CD14-positive monocyte (primary cell): ENCODE measurements around the gene MAP2K5. TPM values are rescaled to one million over a fixed set of nuclear protein-coding genes. Genes with fewer than 3 reads are reported as not detected.

Experiments used
- DNase-seq, 3 donors: peaks; one replicate each; pipeline ENCODE4 v3.0.0-alpha.2; 2011 to 2022
- H2AFZ ChIP-seq: 2 replicates; pipeline ENCODE4 v1.6.0; 2012; ENCODE audit warnings: mild to moderate bottlenecking, low read depth, low read length, inconsistent platforms; ENCODE audit not compliant: insufficient read depth, poor library complexity, severe bottlenecking
- H3K27ac ChIP-seq, 2 donors: 1 replicate in 1 of 2; 2 replicates in 1 of 2; pipeline ENCODE4 v1.5.1; 2012 to 2013; ENCODE audit warnings: low read length in 2 of 2, control low read depth in 1 of 2, inconsistent platforms in 1 of 2, low read depth in 1 of 2, mild to moderate bottlenecking in 1 of 2
- H3K27me3 ChIP-seq, 2 donors: one replicate each; pipeline versions ENCODE4 v1.6.0 to v1.6.1; 2011 to 2013; ENCODE audit warnings: low read length in 2 of 2; ENCODE audit not compliant: control insufficient read depth in 2 of 2, insufficient read depth in 2 of 2
- H3K36me3 ChIP-seq, 2 donors: replicated peaks in 1 of 2; 1 replicate in 1 of 2; 2 replicates in 1 of 2; pipeline versions ENCODE4 v1.5.1 to v1.6.1; 2012 to 2013; ENCODE audit warnings: low read length in 2 of 2, control low read depth in 1 of 2, inconsistent platforms in 1 of 2, mild to moderate bottlenecking in 1 of 2; ENCODE audit not compliant: insufficient read depth in 2 of 2, control insufficient read depth in 1 of 2
- H3K4me1 ChIP-seq, 2 donors: 1 replicate in 1 of 2; 2 replicates in 1 of 2; pipeline versions ENCODE4 v1.5.1 to v1.6.1; 2012 to 2013; ENCODE audit warnings: low read length in 2 of 2, control low read depth in 1 of 2, inconsistent platforms in 1 of 2, mild to moderate bottlenecking in 1 of 2, moderate library complexity in 1 of 2; ENCODE audit not compliant: insufficient read depth in 2 of 2, control insufficient read depth in 1 of 2
- H3K4me2 ChIP-seq: replicated peaks from 2 replicates; pipeline ENCODE3; 2012; ENCODE audit warnings: low read length, moderate library complexity, mild to moderate bottlenecking; ENCODE audit not compliant: poor library complexity, severe bottlenecking; ENCODE audit errors: extremely low read depth
- H3K4me3 ChIP-seq, 3 experiments: fragments of 200-600 bp in 1 of 3; sonication (generic) in 1 of 3; replicated peaks in 1 of 3; 1 replicate in 2 of 3; 2 replicates in 1 of 3; pipeline ENCODE4 v1.5.1; 2011 to 2013; ENCODE audit warnings: low read length in 3 of 3, mild to moderate bottlenecking in 3 of 3, control low read depth in 2 of 3, low read depth in 2 of 3, inconsistent platforms in 1 of 3, moderate library complexity in 1 of 3
- H3K79me2 ChIP-seq: 2 replicates; pipeline ENCODE4 v1.6.0; 2012; ENCODE audit warnings: mild to moderate bottlenecking, control low read depth, inconsistent platforms, low read length, moderate library complexity; ENCODE audit not compliant: insufficient read depth
- H3K9ac ChIP-seq: 2 replicates; pipeline ENCODE4 v1.6.0; 2017; ENCODE audit warnings: low read length, mild to moderate bottlenecking; ENCODE audit not compliant: insufficient read depth, poor library complexity, severe bottlenecking
- H3K9me3 ChIP-seq, 2 donors: replicated peaks in 1 of 2; 1 replicate in 1 of 2; 2 replicates in 1 of 2; pipeline versions ENCODE4 v1.5.1 to v1.6.1; 2012 to 2013; ENCODE audit warnings: low read length in 2 of 2, control low read depth in 1 of 2; ENCODE audit not compliant: control insufficient read depth in 1 of 2, insufficient read depth in 1 of 2
- H4K20me1 ChIP-seq: 2 replicates; pipeline ENCODE4 v1.6.0; 2012; ENCODE audit warnings: mild to moderate bottlenecking, low read length, control low read depth, moderate library complexity; ENCODE audit not compliant: insufficient read depth
- H3K27ac Mint-ChIP-seq, 7 donors: one replicate each; pipeline ENCODE4 v1.8.0; 2020; ENCODE audit warnings: mild to moderate bottlenecking in 7 of 7, mixed read lengths in 7 of 7, moderate library complexity in 6 of 7, inconsistent platforms in 2 of 7
- H3K27me3 Mint-ChIP-seq, 3 donors: one replicate each; pipeline ENCODE4 v1.8.0; 2021 to 2022; ENCODE audit warnings: low read depth in 3 of 3, mild to moderate bottlenecking in 3 of 3, mixed read lengths in 3 of 3, moderate library complexity in 3 of 3, inconsistent platforms in 1 of 3
- H3K36me3 Mint-ChIP-seq, 2 donors: one replicate each; pipeline ENCODE4 v1.8.0; 2020; ENCODE audit warnings: mixed read lengths in 2 of 2, inconsistent platforms in 1 of 2, mild to moderate bottlenecking in 1 of 2
- H3K4me1 Mint-ChIP-seq: one replicate; pipeline ENCODE4 v1.8.0; 2020; ENCODE audit warnings: mild to moderate bottlenecking, mixed read lengths
- H3K4me3 Mint-ChIP-seq, 2 donors: one replicate each; pipeline ENCODE4 v1.8.0; 2020; ENCODE audit warnings: mild to moderate bottlenecking in 2 of 2, mixed read lengths in 2 of 2, moderate library complexity in 1 of 2
- H3K9me3 Mint-ChIP-seq, 7 donors: one replicate each; pipeline ENCODE4 v1.8.0; 2020 to 2022; ENCODE audit warnings: mixed read lengths in 7 of 7, mild to moderate bottlenecking in 6 of 7, moderate library complexity in 6 of 7, inconsistent platforms in 2 of 7
- CTCF ChIP-seq: fragments of 200-600 bp; IDR thresholded peaks from one replicate; pipeline ENCODE4 v1.8.0; 2022; ENCODE audit warnings: antibody characterized with exemption, mild to moderate bottlenecking
- WGBS: methylation state at CpG from one replicate; pipeline ENCODE4 v1.1.5; 2013; ENCODE audit warnings: missing lambda C conversion rate; ENCODE audit not compliant: insufficient coverage; 5-methylcytosine and 5-hydroxymethylcytosine counted together
- intact Hi-C, 2 donors: fragments of 100-400 bp; cut with micrococcal nuclease; formaldehyde crosslinking; loops; one replicate each; pipeline versions ENCODE4 v1.15.0 to v1.15.1; 2023
- polyA plus RNA-seq, 3 donors: library from polyadenylated mRNA; depleted of rRNA in 1 of 3; unstranded in 2 of 3; stranded (reverse) in 1 of 3; fragments of 300-500 nt in 2 of 3; fragments of >200 nt in 1 of 3; fragmentation: Illumina TruSeq in 2 of 3; gene quantifications; 1 replicate in 2 of 3; 2 replicates in 1 of 3; pipeline ENCODE4 v1.2.3, GENCODE V29; 2012 to 2021

Gene MAP2K5
- polyA plus RNA-seq, 3 donors = 10.2 to 11.3 (median 10.6) TPM

GRCh38 chr15:67563092-67563491 lies 20.6 kb downstream of the MAP2K5 start:
- no peak overlapping the region for H3K4me2 ChIP-seq
- no peak for DNase-seq
- no peaks in the 10 kb centered on the region for H3K79me2 ChIP-seq

GRCh38 chr15:67564021-67564967 lies 21.8 kb downstream of the MAP2K5 start:
- Mint-ChIP-seq H3K9me3 (peaks cover 0 to 1% (median 0%) of the 10 kb centered on the region in 7 donors), H3K4me3 (no peak overlapping the region), H3K27ac (no peak overlapping the region), H3K4me1 (peaks cover 3% of the 10 kb centered on the region), H3K27me3 (no peaks in the 10 kb centered on the region), H3K36me3 (peaks cover 44 to 64% of the 10 kb centered on the region in 2 donors)
- Histone ChIP-seq H3K9me3 (no peaks in the 10 kb centered on the region), H3K79me2 (no peaks in the 10 kb centered on the region), H3K4me2 (no peak overlapping the region), H3K4me3 (no peak overlapping the region), H3K9ac (no peak overlapping the region), H3K27ac (no peak overlapping the region), H3K4me1 (no peaks in the 10 kb centered on the region), H2AFZ (no peak overlapping the region), H3K36me3 (peaks cover 21 to 53% of the 10 kb centered on the region in 2 donors), H4K20me1 (no peaks in the 10 kb centered on the region), H3K27me3 (no peaks in the 10 kb centered on the region)
- no CpG with 5 or more reads among the region's 2 CpGs for WGBS
- no peak for DNase-seq
- intact Hi-C loops = no loop called here
- no peak for TF ChIP-seq CTCF

More at GRCh38 chr15:67563092-67563491, 20.6 kb downstream of the MAP2K5 start:
- H3K4me3 Mint-ChIP-seq = no peak overlapping the region
- no peaks in the 10 kb centered on the region for H3K27me3 Mint-ChIP-seq
- H3K4me1 Mint-ChIP-seq = peaks cover 3% of the 10 kb centered on the region
- no peak overlapping the region for H3K27ac Mint-ChIP-seq
- no peak for TF ChIP-seq CTCF
- H3K9me3 Mint-ChIP-seq = peaks cover 0 to 6% (median 3%) of the 10 kb centered on the region in 7 donors
- peaks cover 47 to 67% of the 10 kb centered on the region in 2 donors for H3K36me3 Mint-ChIP-seq
- no CpG with 5 or more reads among the region's 5 CpGs for WGBS
- intact Hi-C loops = no loop called here
- Histone ChIP-seq H3K27me3 (no peaks in the 10 kb centered on the region), H3K36me3 (peaks cover 25 to 58% of the 10 kb centered on the region in 2 donors), H3K27ac (no peak overlapping the region), H3K9ac (no peak overlapping the region), H3K4me1 (no peaks in the 10 kb centered on the region), H3K9me3 (peaks cover 0 to 2% of the 10 kb centered on the region in 2 donors), H3K4me3 (no peak overlapping the region), H4K20me1 (no peaks in the 10 kb centered on the region), H2AFZ (no peak overlapping the region)
